Measurements from ENCODE around the gene PURA. TPM values are rescaled to one million over a fixed set of nuclear protein-coding genes. Genes with fewer than 3 reads are reported as not detected.

The PURA gene
- total RNA-seq, 1 donor from 2014 or later = 30.7 TPM

DNA sequence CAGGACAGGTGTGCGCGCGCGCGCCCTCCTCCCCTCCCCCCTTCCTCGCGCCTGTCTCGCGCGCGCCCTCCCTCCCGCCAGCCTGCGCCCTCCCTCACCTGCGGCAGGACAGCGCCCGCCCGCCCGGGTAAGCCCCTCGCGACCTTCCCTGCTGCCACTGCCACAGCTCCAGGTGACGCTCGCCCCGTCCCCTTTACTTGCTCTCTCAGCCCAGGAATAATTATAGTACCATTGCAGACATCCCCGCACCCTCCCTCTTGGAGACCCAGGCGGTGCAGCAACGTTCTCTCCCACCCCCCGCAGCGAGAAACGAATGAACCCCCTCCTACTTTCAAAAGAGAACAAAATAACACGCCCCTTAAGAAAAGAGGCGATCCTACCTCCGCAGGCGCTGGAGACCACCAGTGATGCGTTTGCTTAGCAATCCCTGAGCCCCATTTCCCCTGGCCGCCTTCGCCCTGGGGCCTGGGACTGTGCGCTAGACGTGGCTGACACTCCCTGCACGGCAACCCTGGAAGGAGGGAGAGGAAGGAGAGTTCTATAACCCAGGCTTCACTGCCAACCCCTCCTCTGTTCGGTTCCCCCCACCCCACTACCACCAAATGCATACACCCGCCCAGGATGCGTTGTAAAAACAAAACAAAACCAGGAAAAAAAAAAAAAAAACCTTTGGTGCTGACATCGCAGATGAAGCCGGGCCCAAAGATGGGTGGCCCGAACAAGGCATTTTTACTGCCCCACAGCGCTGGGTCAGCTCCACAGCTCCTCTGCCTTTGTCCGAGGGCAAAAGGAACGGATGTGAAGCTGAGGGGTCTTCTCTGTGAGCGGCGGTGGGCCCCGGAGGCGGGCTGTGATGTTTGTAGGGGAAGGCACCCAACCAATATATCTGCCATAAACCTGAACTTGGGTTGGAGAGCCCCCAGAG, 5.6 kb upstream of the PURA start:
- no peak for DNase-seq (ENCODE audit: low spot score)
- intact Hi-C loops (cut with DNase I) = loop anchor here (5.0 kb wide), 1 partner anchor 39 kb away; no protein-coding TSS in a partner anchor

GRCh38 chr5:140109018-140109758, 4.7 kb upstream of the PURA start:
- intact Hi-C loops (cut with DNase I) = loop anchor here (5.0 kb wide), 1 partner anchor 38 kb away; no protein-coding TSS in a partner anchor
- DNase-seq (ENCODE audit: low spot score) = no peak

- DNase-seq (ENCODE audit: low spot score) = no peak
- intact Hi-C loops (cut with DNase I) = loop anchor here (5.0 kb wide), 1 partner anchor 37 kb away; no protein-coding TSS in a partner anchor
Observed at GRCh38 chr5:140109759-140110645, 3.9 kb upstream of the PURA start.

GRCh38 chr5:140110646-140110957, 3.3 kb upstream of the PURA start:
- intact Hi-C loops (cut with DNase I) = no loop called here
- no peak for DNase-seq (ENCODE audit: low spot score)

DNA sequence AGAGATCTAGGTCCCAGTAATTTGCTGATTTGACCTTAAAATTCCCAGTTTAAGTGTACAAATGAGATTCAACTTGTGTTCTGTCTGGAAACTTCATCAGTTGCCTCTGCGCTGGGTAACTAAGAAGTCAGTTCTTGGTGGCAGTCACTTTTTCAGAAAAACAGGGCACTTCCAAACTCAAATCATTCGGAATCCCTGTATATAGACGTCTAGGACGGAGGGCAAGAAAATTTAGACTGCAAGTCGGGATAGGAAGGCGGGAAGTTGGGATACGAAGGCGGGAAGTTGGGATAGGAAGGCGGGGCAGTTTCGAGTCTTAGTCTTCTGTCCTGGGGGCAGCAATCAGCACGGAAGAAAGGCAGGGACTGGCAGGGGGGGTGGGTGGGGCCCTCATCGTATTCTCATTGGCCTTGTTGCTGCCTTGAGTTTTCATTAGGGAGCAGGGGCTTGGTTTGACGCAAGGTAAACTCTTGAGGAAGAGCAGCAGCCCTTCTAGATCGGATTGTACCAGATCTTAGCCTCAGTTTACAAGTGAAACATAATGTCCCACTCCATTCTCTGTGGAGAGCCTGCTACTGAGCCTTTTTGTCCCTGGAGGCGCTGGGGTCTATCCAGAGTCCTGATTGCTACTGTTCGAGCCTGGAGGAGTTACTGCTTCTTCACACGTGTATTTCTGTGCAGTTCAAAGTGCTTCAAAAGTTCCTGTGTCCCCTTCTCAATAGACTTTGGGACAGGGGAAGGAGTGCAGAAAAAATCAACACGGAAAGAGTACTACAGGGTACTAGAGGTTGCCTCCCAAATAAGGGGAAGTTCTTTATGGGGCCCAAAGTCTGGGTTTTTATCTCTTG, 2.7 kb upstream of the PURA start:
- intact Hi-C loops (cut with DNase I) = no loop called here

DNA sequence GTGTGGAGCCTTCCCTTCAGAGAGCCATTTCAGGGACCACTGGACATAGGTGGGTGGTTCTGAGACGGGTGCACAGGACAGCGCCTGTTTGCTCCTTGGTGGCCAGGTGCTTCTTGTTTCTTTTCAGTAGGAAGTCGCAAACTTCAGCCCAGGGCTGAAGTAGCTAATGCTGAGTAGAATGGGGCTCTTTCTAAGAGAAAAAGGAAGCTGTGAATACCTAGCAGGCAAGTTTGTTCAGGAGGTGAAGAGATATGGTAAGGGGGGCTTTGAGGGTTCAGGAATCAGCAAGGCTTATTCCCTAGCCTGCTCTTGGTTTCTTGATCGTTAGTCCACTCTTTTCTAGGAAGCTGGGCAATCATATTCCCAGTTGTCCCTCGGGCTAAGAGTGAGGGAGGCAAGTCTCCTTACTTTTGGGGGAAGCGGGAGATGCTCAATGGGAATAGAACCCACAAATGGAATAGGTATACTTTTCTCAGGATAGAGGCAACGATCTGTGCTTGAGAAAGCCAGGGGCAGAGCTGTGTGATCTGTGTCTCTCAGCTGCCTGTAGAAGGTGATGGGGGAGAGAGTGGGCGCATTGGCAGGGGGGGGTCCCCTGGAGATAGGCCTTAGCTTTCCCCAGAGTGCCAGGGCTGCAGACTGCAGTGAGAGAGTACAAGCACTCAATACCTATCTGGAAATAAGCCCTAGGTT, 1.9 kb upstream of the PURA start:
- DNase-seq (ENCODE audit: low spot score) = no peak
- intact Hi-C loops (cut with DNase I) = no loop called here

More for the DNA sequence above, 2.7 kb upstream of the PURA start:
- no peak for DNase-seq (ENCODE audit: low spot score)

DNA sequence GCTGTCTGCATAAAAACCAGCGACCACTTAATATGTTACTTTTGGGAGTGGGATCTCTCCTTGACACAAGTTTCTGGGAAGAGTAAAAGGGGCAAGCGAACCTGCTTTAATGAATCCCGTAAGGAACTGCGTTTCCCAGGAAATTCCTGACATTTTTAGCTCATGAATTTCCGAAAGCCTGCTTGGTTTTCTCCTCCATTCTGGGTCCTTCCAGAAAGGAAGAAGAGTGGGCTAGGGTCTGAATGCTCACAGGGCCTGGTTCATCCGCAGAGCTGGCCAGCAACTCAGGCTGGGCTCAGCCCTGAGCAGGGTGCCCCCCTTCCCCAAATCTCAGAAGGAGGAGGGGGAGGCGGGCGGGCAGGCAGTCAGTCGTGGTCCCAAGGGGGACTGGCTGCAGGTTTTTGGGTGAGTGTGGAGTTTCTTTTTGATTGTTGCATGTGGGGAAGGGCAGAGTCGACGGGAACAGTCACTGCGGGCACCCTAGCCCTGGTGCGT, 1.2 kb upstream of the PURA start:
- no peak for DNase-seq (ENCODE audit: low spot score)
- intact Hi-C loops (cut with DNase I) = no loop called here

GRCh38 chr5:140113180-140113698, 670 bp upstream of the PURA start:
- DNase-seq (ENCODE audit: low spot score) = no peak
- intact Hi-C loops (cut with DNase I) = no loop called here

- intact Hi-C loops (cut with DNase I) = no loop called here
- peak; percentile 86 for DNase-seq (ENCODE audit: low spot score)
Observed at GRCh38 chr5:140114341-140115185, 654 bp downstream of the PURA start.

GRCh38 chr5:140115186-140115500, 1.2 kb downstream of the PURA start:
- intact Hi-C loops (cut with DNase I) = no loop called here
- DNase-seq (ENCODE audit: low spot score) = no peak

GRCh38 chr5:140116716-140117115, 2.8 kb downstream of the PURA start:
- DNase-seq (ENCODE audit: low spot score) = no peak
- intact Hi-C loops (cut with DNase I) = no loop called here

DNA sequence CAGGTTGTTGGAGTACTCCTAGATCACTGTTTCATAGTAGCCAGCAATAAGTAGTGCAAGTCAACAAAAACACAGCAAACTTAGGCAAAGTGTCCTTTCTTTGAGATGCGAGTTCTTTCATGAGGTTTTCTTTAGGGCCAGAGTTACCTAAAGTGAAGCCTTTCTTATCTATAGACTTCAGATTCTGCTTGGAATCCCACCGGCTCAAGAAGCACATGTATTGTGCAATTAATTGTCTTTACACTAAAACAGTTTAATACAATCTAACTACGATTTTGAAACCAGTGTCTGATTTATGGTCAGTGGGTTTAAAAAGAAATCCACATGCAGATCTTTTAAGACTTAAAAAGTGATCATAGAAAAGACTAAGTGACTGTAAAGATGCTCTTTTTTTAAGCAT, 3.6 kb downstream of the PURA start:
- no peak for DNase-seq (ENCODE audit: low spot score)
- intact Hi-C loops (cut with DNase I) = no loop called here

- intact Hi-C loops (cut with DNase I) = no loop called here
- DNase-seq (ENCODE audit: low spot score) = no peak
Observed at GRCh38 chr5:140118302-140118936, 4.5 kb downstream of the PURA start.

DNA sequence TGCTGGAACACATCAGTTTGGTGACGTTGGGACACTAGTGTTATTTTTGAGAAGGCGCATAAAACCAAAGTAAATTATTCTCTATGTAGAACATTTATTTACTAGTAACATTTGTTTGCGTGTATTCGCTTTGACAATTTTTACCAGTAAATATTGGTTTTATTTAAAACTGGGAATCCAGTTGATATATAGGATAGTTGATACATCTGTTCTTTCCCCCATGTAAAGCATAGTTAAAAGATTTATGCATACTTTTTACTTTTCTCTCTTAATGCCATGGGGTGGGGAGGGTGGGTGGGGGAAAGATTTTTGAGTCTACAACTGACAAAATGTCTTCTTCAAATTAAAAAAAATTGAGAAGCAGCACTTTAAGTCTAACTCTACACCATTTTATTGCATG, 11.7 kb downstream of the PURA start, which contains the start of gene IGIP:
Gene IGIP (plus strand): TSS at position 301 of the 400 bp plus-strand sequence. CDS start 2,540 bp downstream, outside the sequence.
- intact Hi-C loops (cut with DNase I) = no loop called here
- DNase-seq (ENCODE audit: low spot score) = no peak

GRCh38 chr5:140126315-140127012, 12.6 kb downstream of the PURA start:
- DNase-seq (ENCODE audit: low spot score) = no peak
- intact Hi-C loops (cut with DNase I) = no loop called here

GRCh38 chr5:140128376-140128775, 14.5 kb downstream of the PURA start:
- DNase-seq (ENCODE audit: low spot score) = no peak
- intact Hi-C loops (cut with DNase I) = no loop called here
